ENCODE results near the gene ORC5. TPM values are rescaled to one million over a fixed set of nuclear protein-coding genes. Genes with fewer than 3 reads are reported as not detected.

ORC5 gene
- total and polyA plus RNA-seq, 9 donors: 11.9 to 21.5 (median 16.1) TPM

DNA sequence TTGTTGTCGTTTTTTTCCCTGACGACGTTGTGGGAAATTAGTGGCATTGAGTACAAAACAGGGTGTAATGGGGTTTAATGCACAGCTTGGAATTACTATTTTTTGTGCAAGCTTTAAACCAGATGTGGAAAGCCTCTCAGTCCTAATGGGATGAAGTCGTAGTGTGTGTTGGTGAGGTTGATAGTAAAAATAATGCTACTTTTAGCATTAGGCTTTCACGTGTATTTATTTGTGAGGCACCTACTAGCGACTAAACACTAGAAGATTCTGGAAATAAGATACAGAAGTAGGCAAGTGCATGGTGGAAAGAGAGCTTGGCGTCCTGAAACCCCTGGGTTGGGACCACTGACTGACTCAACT lies 588 bp upstream of the ORC5 start:
- H3K4me3 ChIP-seq: peak overlapping the region; percentile 86
- no peaks in the 10 kb centered on the region for H3K36me3 ChIP-seq
- peak overlapping the region in 1 of 2 donors; percentile 73 for H3K27ac ChIP-seq
- no peaks in the 10 kb centered on the region for H3K27me3 ChIP-seq
- intact Hi-C loops (cut with DNase I): no loop called here
- H3K9me3 ChIP-seq: no peaks in the 10 kb centered on the region
- 18 to 28% (median 26%) methylated on average over 7 of the region's 7 CpGs for WGBS, 3 donors
- TF ChIP-seq, protein P1, sequence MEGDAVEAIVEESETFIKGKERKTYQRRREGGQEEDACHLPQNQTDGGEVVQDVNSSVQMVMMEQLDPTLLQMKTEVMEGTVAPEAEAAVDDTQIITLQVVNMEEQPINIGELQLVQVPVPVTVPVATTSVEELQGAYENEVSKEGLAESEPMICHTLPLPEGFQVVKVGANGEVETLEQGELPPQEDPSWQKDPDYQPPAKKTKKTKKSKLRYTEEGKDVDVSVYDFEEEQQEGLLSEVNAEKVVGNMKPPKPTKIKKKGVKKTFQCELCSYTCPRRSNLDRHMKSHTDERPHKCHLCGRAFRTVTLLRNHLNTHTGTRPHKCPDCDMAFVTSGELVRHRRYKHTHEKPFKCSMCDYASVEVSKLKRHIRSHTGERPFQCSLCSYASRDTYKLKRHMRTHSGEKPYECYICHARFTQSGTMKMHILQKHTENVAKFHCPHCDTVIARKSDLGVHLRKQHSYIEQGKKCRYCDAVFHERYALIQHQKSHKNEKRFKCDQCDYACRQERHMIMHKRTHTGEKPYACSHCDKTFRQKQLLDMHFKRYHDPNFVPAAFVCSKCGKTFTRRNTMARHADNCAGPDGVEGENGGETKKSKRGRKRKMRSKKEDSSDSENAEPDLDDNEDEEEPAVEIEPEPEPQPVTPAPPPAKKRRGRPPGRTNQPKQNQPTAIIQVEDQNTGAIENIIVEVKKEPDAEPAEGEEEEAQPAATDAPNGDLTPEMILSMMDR (IDR thresholded peaks at IDR 0.05): no peak
- TF ChIP-seq EP300 (IDR thresholded peaks at IDR 0.05) (no peak), POLR2A (IDR thresholded peaks at IDR 0.05) (no peak)
- H3K4me1 ChIP-seq (ENCODE audit: insufficient read depth): peaks cover 6% of the 10 kb centered on the region
- DNase-seq: no peak

DNA sequence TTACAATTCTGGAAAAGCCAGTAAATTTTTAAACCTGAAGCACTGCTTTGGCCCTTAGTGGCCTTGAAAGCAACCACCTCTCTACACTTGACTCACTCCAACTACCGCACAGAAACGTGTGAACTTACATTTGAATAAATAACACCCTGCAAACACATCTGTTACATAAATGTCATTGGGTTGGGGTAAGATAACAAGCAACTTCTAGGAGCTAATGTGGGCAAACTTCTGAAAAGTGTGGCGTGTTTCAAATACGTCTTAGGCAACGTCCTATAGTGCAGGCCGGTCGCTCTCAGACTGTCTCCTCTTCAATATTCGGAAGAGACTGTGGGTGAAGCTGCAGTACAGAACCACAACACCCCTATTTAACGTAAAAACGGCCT lies 474 bp downstream of the ORC5 start:
- H3K4me1 ChIP-seq (ENCODE audit: insufficient read depth): peaks cover 6% of the 10 kb centered on the region
- 0 to 12% (median 1%) methylated on average over 10 of the region's 10 CpGs for WGBS, 3 donors
- H3K4me3 ChIP-seq: peak overlapping the region; percentile 86
- no peaks in the 10 kb centered on the region for H3K36me3 ChIP-seq
- no peaks in the 10 kb centered on the region for H3K9me3 ChIP-seq
- TF ChIP-seq EP300 (IDR thresholded peaks at IDR 0.05): no peak
- no peak for TF ChIP-seq POLR2A (IDR thresholded peaks at IDR 0.05)
- TF ChIP-seq, protein P1 (IDR thresholded peaks at IDR 0.05): no peak
- no peaks in the 10 kb centered on the region for H3K27me3 ChIP-seq
- peak overlapping the region in 1 of 2 donors; percentile 73 for H3K27ac ChIP-seq
- no peak for DNase-seq
- intact Hi-C loops (cut with DNase I): no loop called here

DNA sequence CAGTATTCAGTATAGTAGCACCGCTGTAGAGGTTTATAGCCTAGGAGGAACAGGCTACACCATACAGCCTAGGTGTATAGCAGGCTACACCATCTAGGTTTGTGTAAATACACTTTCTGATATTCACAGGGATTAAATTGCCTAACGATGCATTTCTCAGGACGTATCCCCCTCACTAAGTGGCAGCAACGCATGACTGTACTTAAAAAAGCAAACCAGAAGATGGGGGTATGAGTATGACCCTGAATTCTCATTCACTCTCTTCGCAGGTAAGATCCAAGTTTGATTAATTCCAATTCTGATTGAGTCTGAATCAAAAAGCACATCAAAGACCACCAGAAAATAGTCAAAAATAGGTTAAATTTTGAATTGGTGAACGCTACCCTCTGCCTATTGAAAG lies 972 bp downstream of the ORC5 start:
- Histone ChIP-seq H3K36me3 (no peaks in the 10 kb centered on the region), H3K27ac (no peak overlapping the region), H3K9me3 (no peaks in the 10 kb centered on the region), H3K4me1 (ENCODE audit: insufficient read depth) (peaks cover 6% of the 10 kb centered on the region), H3K4me3 (peak overlapping the region; percentile 86), H3K27me3 (no peaks in the 10 kb centered on the region)
- WGBS, 3 donors: 20 to 29% (median 21%) methylated on average over 6 of the region's 6 CpGs
- DNase-seq: no peak
- TF ChIP-seq POLR2A (IDR thresholded peaks at IDR 0.05): no peak
- TF ChIP-seq, protein P1 (IDR thresholded peaks at IDR 0.05): no peak
- intact Hi-C loops (cut with DNase I): no loop called here

DNA sequence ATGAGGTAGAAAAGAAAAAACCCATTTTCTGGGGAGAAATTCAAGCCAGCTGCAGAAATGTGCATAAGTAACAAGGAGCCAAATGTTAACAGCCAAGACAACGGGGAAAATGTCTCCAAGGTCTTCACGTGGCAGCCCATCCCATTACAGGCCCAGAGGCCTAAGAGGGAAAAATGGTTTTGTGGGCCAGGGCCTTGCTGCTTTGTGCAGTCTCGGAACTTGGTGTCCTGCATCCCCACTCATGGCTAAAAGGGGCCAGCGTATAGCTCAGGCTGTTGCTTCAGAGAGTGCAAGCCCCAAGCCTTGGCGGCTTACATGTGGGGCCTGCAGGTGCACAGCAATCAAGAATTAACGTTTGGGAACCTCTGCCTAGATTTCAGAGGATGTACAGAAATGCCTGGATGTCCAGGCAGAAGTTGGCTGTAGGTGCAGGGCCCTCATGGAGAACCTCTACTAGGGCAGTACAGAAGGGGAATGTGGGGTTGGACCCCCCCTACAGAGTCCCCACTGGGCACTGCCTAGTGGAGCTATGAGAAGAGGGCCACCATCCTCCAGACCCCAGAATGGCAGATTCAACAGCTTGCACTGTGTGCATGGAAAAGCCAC lies 9.0 kb downstream of the ORC5 start:
- DNase-seq: no peak
- Histone ChIP-seq H3K36me3 (no peaks in the 10 kb centered on the region), H3K9me3 (no peaks in the 10 kb centered on the region), H3K27me3 (no peaks in the 10 kb centered on the region), H3K4me1 (ENCODE audit: insufficient read depth) (no peaks in the 10 kb centered on the region), H3K4me3 (no peak overlapping the region), H3K27ac (no peak overlapping the region)
- TF ChIP-seq EP300 (IDR thresholded peaks at IDR 0.05) (no peak), POLR2A (IDR thresholded peaks at IDR 0.05) (no peak)
- 96 to 98% (median 98%) methylated on average over 6 of the region's 6 CpGs for WGBS, 3 donors
- intact Hi-C loops (cut with DNase I): no loop called here

DNA sequence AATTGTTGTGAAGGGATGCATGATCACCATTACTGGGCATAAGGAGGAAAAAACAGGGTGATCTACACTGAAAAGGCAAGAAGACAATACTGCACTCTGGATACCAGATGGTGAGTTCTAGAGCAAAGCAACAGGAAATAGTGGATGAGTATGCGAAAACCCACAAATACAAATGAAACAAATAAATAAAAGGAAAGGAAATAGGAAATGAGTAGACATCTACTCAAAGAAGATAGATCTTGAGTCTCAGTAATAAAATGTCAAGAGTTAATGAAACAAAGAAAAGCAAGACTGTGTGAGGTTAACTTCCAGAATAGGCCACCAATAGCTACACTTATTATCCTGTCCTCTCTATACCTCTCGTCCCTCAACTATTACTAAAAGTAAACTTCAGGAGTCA lies 11.7 kb downstream of the ORC5 start:
- Histone ChIP-seq H3K27ac (no peak overlapping the region), H3K27me3 (no peaks in the 10 kb centered on the region), H3K4me1 (ENCODE audit: insufficient read depth) (no peaks in the 10 kb centered on the region), H3K4me3 (no peak overlapping the region), H3K9me3 (no peaks in the 10 kb centered on the region), H3K36me3 (no peaks in the 10 kb centered on the region)
- 89 to 95% (median 94%) methylated on average over 2 of the region's 2 CpGs for WGBS, 3 donors
- TF ChIP-seq EP300 (IDR thresholded peaks at IDR 0.05): no peak
- no peak for TF ChIP-seq POLR2A (IDR thresholded peaks at IDR 0.05)
- TF ChIP-seq, protein P1 (IDR thresholded peaks at IDR 0.05): no peak
- no peak for DNase-seq
- intact Hi-C loops (cut with DNase I): no loop called here

All from ovary (tissue), 9 donors.